Upper lobe of left lung (tissue), 6 donors: Measurements from ENCODE around the gene CCND3. TPM values are rescaled to one million over a fixed set of nuclear protein-coding genes. Genes with fewer than 3 reads are reported as not detected.

Experiments used
- ATAC-seq, 2 donors: fragments of 200-7000 bp; cut with Tn5 transposase; one replicate each; pipeline ENCODE4 v1.9.1; 2022; ENCODE audit warnings: mild to moderate bottlenecking in 2 of 2, moderate library complexity in 2 of 2; ENCODE audit not compliant: low FRiP score in 2 of 2
- DNase-seq, 2 donors: peaks; one replicate each; pipeline ENCODE4 v3.0.0-alpha.2; 2019 to 2020
- H3K27ac ChIP-seq, 4 donors: fragments of 200-600 bp; sonication (generic); one replicate each; pipeline ENCODE4 v1.5.1; 2016 to 2019
- H3K27me3 ChIP-seq, 4 donors: fragments of 200-600 bp; sonication (generic); one replicate each; pipeline ENCODE4 v1.5.1; 2017 to 2019
- H3K36me3 ChIP-seq, 4 donors: fragments of 200-600 bp; sonication (generic); one replicate each; pipeline ENCODE4 v1.5.1; 2016 to 2019
- H3K4me1 ChIP-seq, 4 donors: fragments of 200-600 bp; sonication (generic); one replicate each; pipeline ENCODE4 v1.5.1; 2018 to 2019
- H3K4me3 ChIP-seq, 4 donors: fragments of 200-600 bp; sonication (generic); one replicate each; pipeline ENCODE4 v1.5.1; 2017 to 2019; ENCODE audit warnings: mild to moderate bottlenecking in 2 of 4, moderate library complexity in 1 of 4
- H3K9me3 ChIP-seq, 4 donors: fragments of 200-600 bp; sonication (generic); one replicate each; pipeline ENCODE4 v1.5.1; 2018 to 2019
- EP300 ChIP-seq, 4 donors: sonication (generic); formaldehyde crosslinking; IDR thresholded peaks; one replicate each; pipeline ENCODE4 v1.5.1; 2017; ENCODE audit warnings: antibody characterized with exemption in 4 of 4, control low read depth in 2 of 4
- POLR2A ChIP-seq, 4 donors: fragments of 450-650 bp; IDR thresholded peaks; one replicate each; pipeline ENCODE4 v1.5.1; 2016 to 2017; ENCODE audit warnings: antibody characterized with exemption in 4 of 4, mild to moderate bottlenecking in 2 of 4
- POLR2AphosphoS5 ChIP-seq, 2 donors: sonication (generic); formaldehyde crosslinking; IDR thresholded peaks; one replicate each; pipeline ENCODE4 v1.5.1; 2017; ENCODE audit warnings: antibody characterized with exemption in 2 of 2
- WGBS, 2 donors: methylation state at CpG; one replicate each; pipeline ENCODE4 v1.1.5; 2017 to 2018; 5-methylcytosine and 5-hydroxymethylcytosine counted together
- total RNA-seq, 6 donors: library from RNA; depleted of rRNA in 4 of 6; stranded (reverse); fragments of >200 nt in 4 of 6; gene quantifications; one replicate each; pipeline versions ENCODE4 v1.1.0 to v1.2.1, GENCODE V29; 2016 to 2021
- TF ChIP-seq, protein P1 (sequence below), 6 experiments: fragments of 450-650 bp in 4 of 6; fragments of 200-600 bp in 2 of 6; sonication (generic) in 2 of 6; IDR thresholded peaks; one replicate each; pipeline ENCODE4 v1.5.1; 2016 to 2019; ENCODE audit warnings: antibody characterized with exemption in 6 of 6
- donor health status: DM: no; HTN: no; CAD: no; lungs with moderate emphysema.
- donor health status: DM: no; HTN: yes; CAD: no; lungs with severe emphysema.

The CCND3 gene
- total RNA-seq, 6 donors from 2014 or later, result 138 to 305 (median 211) TPM

DNA sequence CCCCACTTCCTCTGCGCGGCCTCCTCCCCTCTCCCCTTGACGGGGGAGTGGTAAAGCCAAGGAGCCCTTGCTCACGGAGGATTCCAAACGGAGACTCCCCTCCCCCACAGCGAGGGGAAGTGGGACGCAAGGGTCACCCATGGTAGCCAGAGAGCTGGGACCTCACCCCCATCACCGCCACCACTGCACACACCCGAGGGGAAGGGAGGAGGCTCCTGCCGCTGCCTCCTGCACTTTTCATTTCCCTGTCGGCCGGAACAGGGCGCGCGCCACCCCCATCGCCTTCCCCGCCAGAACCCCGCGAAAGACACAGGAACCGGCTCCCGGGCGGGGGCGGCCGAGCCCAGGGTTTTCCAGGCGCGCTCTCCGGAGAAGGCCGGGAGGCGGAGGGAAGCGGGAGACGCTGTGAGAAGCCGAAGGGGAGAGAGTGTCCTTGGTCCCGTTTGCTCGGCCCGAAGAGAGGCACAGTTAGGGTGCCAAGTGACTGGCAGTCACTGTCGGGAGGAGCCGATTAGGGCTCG lies 789 bp downstream of the CCND3 start:
- peak; percentile 61 to 91 for DNase-seq
- 0 to 2% methylated on average over 9 to 21 of the region's 38 CpGs for WGBS, 2 donors
- H3K4me3 ChIP-seq, result peak overlapping the region; percentile 60 to 94 (median 91)
- TF ChIP-seq, protein P1, sequence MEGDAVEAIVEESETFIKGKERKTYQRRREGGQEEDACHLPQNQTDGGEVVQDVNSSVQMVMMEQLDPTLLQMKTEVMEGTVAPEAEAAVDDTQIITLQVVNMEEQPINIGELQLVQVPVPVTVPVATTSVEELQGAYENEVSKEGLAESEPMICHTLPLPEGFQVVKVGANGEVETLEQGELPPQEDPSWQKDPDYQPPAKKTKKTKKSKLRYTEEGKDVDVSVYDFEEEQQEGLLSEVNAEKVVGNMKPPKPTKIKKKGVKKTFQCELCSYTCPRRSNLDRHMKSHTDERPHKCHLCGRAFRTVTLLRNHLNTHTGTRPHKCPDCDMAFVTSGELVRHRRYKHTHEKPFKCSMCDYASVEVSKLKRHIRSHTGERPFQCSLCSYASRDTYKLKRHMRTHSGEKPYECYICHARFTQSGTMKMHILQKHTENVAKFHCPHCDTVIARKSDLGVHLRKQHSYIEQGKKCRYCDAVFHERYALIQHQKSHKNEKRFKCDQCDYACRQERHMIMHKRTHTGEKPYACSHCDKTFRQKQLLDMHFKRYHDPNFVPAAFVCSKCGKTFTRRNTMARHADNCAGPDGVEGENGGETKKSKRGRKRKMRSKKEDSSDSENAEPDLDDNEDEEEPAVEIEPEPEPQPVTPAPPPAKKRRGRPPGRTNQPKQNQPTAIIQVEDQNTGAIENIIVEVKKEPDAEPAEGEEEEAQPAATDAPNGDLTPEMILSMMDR (IDR thresholded peaks at IDR 0.05), result peak in 1 of 6 experiments; percentile 18
- TF ChIP-seq POLR2A (IDR thresholded peaks at IDR 0.05), result no peak
- peaks cover 54 to 80% (median 71%) of the 10 kb centered on the region in 4 donors for H3K4me1 ChIP-seq
- peaks cover under 1 to 16% (median 7%) of the 10 kb centered on the region in 4 donors for H3K36me3 ChIP-seq
- peak; percentile 6 to 11 for ATAC-seq
- no peaks in the 10 kb centered on the region for H3K9me3 ChIP-seq
- H3K27me3 ChIP-seq, result no peaks in the 10 kb centered on the region
- peak overlapping the region; percentile 85 to 93 (median 88) for H3K27ac ChIP-seq

DNA sequence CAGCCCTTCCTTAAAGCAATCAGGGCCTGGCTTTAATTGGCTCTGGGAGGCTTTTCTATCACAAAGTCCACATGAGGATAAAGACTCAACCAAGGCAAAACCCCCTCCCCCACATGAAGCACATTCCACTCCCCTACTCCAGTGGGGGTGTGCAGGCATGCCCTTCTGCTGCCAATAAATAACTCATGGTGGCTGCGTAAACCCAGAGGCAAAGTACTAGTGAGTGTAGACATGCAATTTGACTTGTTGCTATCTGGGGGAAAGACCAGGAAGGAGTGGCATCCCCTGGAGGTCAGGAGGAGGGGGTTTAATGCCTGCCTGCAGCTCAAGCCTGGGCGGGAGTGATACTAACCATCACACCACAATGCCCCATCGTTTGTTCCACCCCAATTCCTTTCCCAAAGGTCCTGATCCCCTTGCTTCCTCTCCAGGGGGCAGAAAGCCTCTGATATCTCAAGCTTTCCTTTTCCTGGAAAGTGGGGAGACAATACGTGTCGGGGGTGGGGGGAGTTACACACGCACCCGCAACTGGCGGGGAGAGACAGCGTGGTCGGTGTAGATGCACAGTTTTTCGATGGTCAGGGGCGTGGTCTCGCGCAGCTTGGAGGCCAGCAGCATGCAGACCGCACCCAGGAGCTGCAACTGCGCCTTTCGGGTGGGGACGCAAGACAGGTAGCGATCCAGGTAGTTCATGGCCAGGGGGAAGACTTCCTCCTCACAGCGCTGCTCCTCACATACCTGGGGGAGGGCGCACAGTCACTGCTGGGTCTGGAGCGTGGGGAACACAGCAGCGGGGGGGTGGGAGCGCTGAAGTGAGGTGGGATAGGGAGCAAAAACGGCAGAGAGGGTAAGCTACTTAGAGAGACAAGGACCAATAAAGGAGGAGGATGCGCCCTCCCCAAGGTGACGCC lies 1.5 kb downstream of the CCND3 start:
- DNase-seq, result peak in 1 of 2 donors; percentile 38

DNA sequence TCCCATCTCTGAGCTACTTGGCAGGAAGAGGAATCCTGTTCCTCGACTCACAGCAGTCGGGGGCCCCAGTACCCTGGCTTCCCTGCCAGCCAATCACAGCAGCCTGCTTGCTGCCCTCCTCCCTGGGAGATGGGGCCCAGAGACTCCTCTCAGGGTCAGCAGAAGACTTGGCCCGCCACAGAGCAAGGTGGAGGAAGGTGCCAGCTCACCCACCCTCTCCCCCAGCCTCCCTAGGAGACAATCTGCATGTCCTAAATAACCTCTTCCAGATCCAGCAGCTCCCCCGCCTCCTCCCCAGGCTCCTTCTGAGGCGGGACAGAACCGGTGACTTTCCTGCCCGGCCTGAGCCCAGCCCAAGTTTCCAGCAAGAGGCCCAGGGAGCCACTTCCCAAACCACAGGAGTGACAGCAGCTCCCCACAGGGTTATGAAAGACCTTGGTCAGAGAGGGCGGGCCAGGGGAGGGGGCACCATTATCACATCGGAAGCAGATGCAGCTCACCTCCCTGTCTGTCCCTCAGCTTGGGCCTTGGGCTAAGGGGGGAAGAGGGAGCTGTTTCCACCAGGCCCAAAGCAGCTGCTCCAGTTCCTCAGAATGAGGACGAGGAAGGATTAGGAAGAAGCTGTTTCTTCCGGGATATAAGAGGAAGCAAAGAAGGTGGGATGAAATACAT lies 2.3 kb downstream of the CCND3 start:
- DNase-seq (peak in 1 of 2 donors; percentile 89), ATAC-seq (peak; percentile 2 to 13)
- Histone ChIP-seq H3K4me1 (peaks cover 61 to 89% (median 80%) of the 10 kb centered on the region in 4 donors), H3K27ac (peak overlapping the region; percentile 85 to 93 (median 88)), H3K9me3 (no peaks in the 10 kb centered on the region), H3K27me3 (no peaks in the 10 kb centered on the region), H3K4me3 (peak overlapping the region in 3 of 4 donors; percentile 60 to 94 (median 89)), H3K36me3 (peaks cover 15 to 31% (median 22%) of the 10 kb centered on the region in 4 donors)
- TF ChIP-seq, protein P1 (IDR thresholded peaks at IDR 0.05), result no peak
- TF ChIP-seq POLR2A (IDR thresholded peaks at IDR 0.05), result peak in 1 of 4 donors; percentile 10
- TF ChIP-seq POLR2AphosphoS5 (IDR thresholded peaks at IDR 0.05), result peak in 1 of 2 donors; percentile 50
- TF ChIP-seq EP300 (IDR thresholded peaks at IDR 0.05), result peak in 1 of 4 donors; percentile 17
- 28 to 33% methylated on average over 3 to 11 of the region's 11 CpGs for WGBS, 2 donors

More for the DNA sequence above, 1.5 kb downstream of the CCND3 start:
- H3K4me3 ChIP-seq, result peak overlapping the region; percentile 60 to 94 (median 91)
- peak overlapping the region; percentile 85 to 93 (median 88) for H3K27ac ChIP-seq
- H3K9me3 ChIP-seq, result no peaks in the 10 kb centered on the region
- ATAC-seq, result peak in 1 of 2 donors; percentile 17
- WGBS, 2 donors, result 11 to 12% methylated on average over 14 to 27 of the region's 27 CpGs
- H3K27me3 ChIP-seq, result no peaks in the 10 kb centered on the region
- peaks cover 8 to 23% (median 14%) of the 10 kb centered on the region in 4 donors for H3K36me3 ChIP-seq
- H3K4me1 ChIP-seq, result peaks cover 60 to 87% (median 77%) of the 10 kb centered on the region in 4 donors
- TF ChIP-seq EP300 (IDR thresholded peaks at IDR 0.05) (no peak), POLR2A (IDR thresholded peaks at IDR 0.05) (no peak), POLR2AphosphoS5 (IDR thresholded peaks at IDR 0.05) (no peak)
- TF ChIP-seq, protein P1 (IDR thresholded peaks at IDR 0.05), result no peak

DNA sequence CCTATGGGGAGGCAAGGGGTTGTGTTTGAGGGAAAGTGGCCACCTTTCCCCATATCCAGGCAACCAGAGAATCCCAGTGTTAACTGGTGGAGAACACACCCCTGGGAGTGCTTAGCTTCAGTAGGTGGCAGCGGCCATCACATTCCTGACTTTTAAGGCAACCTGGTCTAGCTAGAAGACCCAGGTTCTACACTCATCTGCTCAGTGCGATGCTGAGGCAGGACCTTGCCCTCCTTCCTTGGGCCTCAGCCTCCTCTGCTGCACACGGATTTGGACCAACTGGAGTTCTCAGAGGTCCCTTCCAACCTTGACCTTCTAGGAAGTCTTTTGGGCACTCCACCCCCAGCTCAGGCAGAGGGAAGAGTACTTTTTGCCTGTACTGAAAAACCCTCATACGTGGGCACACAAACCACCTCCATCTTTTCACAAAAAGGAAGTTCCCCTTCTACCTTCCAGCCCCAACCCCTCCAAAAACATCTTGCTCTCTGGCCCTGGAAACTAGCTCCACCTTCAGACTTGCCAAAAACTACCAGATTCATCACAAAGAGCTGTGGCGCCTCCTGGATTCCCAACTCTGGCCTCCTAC lies 2.9 kb downstream of the CCND3 start:
- Histone ChIP-seq H3K36me3 (peaks cover 18 to 37% (median 27%) of the 10 kb centered on the region in 4 donors), H3K27ac (peak overlapping the region; percentile 85 to 93 (median 88)), H3K4me1 (peaks cover 61 to 85% (median 79%) of the 10 kb centered on the region in 4 donors), H3K9me3 (no peaks in the 10 kb centered on the region), H3K27me3 (no peaks in the 10 kb centered on the region), H3K4me3 (peak overlapping the region in 3 of 4 donors; percentile 60 to 94 (median 89))
- DNase-seq (no peak), ATAC-seq (no peak)
- TF ChIP-seq EP300 (IDR thresholded peaks at IDR 0.05) (no peak), POLR2AphosphoS5 (IDR thresholded peaks at IDR 0.05) (no peak), POLR2A (IDR thresholded peaks at IDR 0.05) (no peak)
- TF ChIP-seq, protein P1 (IDR thresholded peaks at IDR 0.05), result no peak
- 59 to 77% methylated on average over 3 to 5 of the region's 5 CpGs for WGBS, 2 donors
